Measurements from ENCODE around the gene PIK3CB. TPM values are rescaled to one million over a fixed set of nuclear protein-coding genes. Genes with fewer than 3 reads are reported as not detected.
A peak's percentile ranks its signal among the peaks of the same experiment; 100 is the strongest.

PIK3CB gene
- polyA plus RNA-seq, 6 donors from 2014 or later: 3.0 to 15.2 (median 10.9) TPM

DNA sequence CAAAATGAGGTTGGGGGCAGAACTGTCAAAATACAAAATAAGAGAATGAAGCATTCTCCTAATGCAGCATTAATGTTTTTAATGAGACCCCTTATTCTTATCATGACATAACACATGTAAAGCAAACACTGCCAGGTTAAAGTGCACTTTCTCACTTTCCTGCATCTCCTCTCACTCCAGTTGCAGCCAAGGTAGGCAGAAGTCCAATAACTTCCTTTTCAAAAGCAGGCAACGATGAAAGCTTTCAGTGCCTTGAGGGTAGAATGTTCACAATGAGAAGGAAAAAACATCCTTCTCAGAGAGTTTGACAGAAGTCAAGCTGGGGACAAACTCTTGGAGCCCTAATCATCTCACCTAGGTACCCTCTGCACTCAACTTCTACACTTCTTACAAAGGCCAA, 166.6 kb downstream of the PIK3CB start:
- no peak for DNase-seq
- H3K27me3 Mint-ChIP-seq: no peaks in the 10 kb centered on the region
- ATAC-seq (ENCODE audit: low read depth in 2 of 2): no peak
- no peak overlapping the region for H3K4me3 Mint-ChIP-seq
- peaks cover 0 to 1% (median 0%) of the 10 kb centered on the region in 7 donors for H3K9me3 Mint-ChIP-seq
- peaks cover 29 to 37% of the 10 kb centered on the region in 2 donors for H3K36me3 Mint-ChIP-seq
- no peaks in the 10 kb centered on the region for H3K4me1 Mint-ChIP-seq
- no peak overlapping the region for H3K27ac Mint-ChIP-seq

DNA sequence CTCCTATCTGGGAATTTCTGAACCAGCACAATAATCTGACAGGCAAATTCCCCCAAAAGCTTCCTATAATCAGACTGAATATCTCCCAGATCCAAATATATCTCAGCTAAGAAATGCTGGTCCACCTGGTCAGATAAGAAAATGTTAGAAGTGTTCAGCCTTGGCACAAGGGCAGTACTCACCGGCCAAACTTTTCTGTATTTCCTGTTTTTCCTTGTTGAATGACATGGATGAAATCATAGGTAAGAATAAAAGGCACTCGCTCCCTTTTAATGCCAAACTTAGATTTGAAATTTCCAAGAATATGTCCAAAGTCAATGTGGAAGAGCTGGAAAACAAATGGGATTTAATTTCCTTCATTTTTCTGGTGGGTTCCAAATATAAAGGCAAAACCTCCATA, 177.2 kb downstream of the PIK3CB start:
- H3K36me3 Mint-ChIP-seq: peaks cover 27 to 45% of the 10 kb centered on the region in 2 donors
- ATAC-seq (ENCODE audit: low read depth in 2 of 2) (no peak), DNase-seq (no peak)
- no peaks in the 10 kb centered on the region for H3K4me1 Mint-ChIP-seq
- H3K9me3 Mint-ChIP-seq: no peaks in the 10 kb centered on the region
- H3K27ac Mint-ChIP-seq: peak overlapping the region in 1 of 6 donors; percentile 2
- H3K4me3 Mint-ChIP-seq: no peak overlapping the region
- no peaks in the 10 kb centered on the region for H3K27me3 Mint-ChIP-seq

DNA sequence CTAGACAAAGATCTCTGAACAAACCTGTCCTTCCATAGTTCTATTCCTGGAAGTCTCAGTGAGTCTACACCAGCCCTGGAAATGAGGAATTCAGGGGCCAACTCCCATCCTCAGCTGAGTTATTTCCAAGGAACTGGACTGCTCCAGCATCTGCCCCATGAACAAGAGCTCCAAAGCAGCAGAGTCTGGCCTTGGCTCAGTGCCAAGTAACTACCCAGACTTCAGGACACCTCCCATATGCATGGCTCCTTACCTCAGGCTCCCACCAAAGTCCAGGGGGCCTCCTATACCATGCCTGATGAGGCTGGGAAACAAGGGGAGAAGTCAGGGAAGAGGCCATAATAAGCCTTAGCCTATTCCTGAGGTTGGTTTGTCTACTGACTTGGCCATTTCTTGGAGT, 181.2 kb downstream of the PIK3CB start:
- Mint-ChIP-seq H3K27ac (peak overlapping the region in 1 of 6 donors; percentile 33), H3K27me3 (no peaks in the 10 kb centered on the region), H3K4me3 (no peak overlapping the region), H3K36me3 (peaks cover 36 to 43% of the 10 kb centered on the region in 2 donors), H3K4me1 (no peaks in the 10 kb centered on the region), H3K9me3 (peaks cover 0 to 8% (median 4%) of the 10 kb centered on the region in 7 donors)
- DNase-seq: no peak
- no peak for ATAC-seq (ENCODE audit: low read depth in 2 of 2)

DNA sequence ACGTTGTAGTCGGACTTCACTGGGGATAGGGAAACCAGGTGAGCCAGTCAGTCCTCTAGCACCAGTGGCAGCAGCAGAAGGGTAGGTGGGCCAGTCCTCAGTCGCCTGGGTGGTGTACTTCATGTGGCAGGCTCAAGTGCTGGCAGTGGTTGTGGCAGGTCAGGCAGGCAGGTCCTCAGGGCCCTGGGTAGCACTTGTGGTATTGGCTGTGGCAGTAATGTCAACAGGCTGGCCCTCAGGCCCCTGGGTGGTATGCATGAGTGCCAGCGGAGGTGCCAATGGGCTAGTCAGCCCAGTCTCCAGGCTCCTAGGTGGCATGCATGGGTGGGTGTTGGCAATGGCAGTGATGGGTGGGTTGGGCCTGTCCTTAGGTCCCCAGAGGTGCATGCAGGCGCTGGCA, 185.6 kb downstream of the PIK3CB start:
- no peak for DNase-seq
- H3K27me3 Mint-ChIP-seq: no peaks in the 10 kb centered on the region
- no peak overlapping the region for H3K4me3 Mint-ChIP-seq
- ATAC-seq (ENCODE audit: low read depth in 2 of 2): no peak
- no peaks in the 10 kb centered on the region for H3K4me1 Mint-ChIP-seq
- H3K27ac Mint-ChIP-seq: no peak overlapping the region
- H3K36me3 Mint-ChIP-seq: peaks cover 26 to 39% of the 10 kb centered on the region in 2 donors
- peaks cover 8 to 44% (median 30%) of the 10 kb centered on the region in 7 donors for H3K9me3 Mint-ChIP-seq

DNA sequence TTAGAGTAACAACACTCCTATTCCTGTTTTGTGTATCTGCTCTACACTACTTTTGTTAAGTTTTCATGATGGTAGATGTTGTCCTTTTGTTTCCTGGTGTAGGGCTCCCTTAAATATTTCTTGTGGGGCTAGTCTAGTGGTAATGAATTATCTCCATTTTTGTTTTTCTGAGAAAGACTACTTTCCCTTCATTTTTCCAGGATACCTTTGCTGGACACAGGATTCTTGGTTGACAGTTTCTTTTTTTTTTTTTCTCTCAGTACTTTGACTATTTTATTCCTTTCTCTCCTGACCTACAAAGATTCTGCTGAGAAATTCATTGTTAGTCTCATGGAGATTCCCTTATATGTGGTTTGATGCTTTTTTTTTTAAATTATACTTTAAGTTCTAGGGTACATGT, 188.2 kb downstream of the PIK3CB start:
- H3K27me3 Mint-ChIP-seq: no peaks in the 10 kb centered on the region
- H3K9me3 Mint-ChIP-seq: peaks cover 18 to 62% (median 43%) of the 10 kb centered on the region in 7 donors
- no peak overlapping the region for H3K4me3 Mint-ChIP-seq
- DNase-seq: no peak
- peaks cover 16 to 49% of the 10 kb centered on the region in 2 donors for H3K36me3 Mint-ChIP-seq
- peaks cover 0 to 4% (median 0%) of the 10 kb centered on the region in 3 donors for H3K4me1 Mint-ChIP-seq
- H3K27ac Mint-ChIP-seq: no peak overlapping the region
- no peak for ATAC-seq (ENCODE audit: low read depth in 2 of 2)

DNA sequence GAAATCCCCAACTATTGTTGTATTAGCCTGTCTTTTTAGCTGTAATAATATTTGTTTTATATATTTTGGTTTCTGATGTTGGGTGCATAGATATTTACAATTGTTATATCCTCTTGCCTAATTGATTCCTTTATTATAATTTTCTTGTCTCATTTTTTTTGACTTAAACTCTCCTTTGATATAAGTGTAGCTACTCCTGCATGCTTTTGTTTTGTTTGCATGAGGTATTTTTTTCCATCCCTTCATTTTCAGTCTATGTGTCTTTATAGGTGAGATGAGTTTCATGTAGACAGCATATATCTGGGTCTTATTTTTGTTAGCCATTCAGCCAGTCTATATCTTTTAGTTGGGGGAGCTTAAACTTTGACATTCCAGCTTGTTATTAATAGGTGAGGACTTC, 188.7 kb downstream of the PIK3CB start:
- ATAC-seq (ENCODE audit: low read depth in 2 of 2): no peak
- no peak for DNase-seq
- no peaks in the 10 kb centered on the region for H3K27me3 Mint-ChIP-seq
- H3K4me1 Mint-ChIP-seq: peaks cover 0 to 4% (median 0%) of the 10 kb centered on the region in 3 donors
- H3K36me3 Mint-ChIP-seq: peaks cover 16 to 49% of the 10 kb centered on the region in 2 donors
- no peak overlapping the region for H3K27ac Mint-ChIP-seq
- H3K9me3 Mint-ChIP-seq: peaks cover 18 to 62% (median 43%) of the 10 kb centered on the region in 7 donors
- no peak overlapping the region for H3K4me3 Mint-ChIP-seq

DNA sequence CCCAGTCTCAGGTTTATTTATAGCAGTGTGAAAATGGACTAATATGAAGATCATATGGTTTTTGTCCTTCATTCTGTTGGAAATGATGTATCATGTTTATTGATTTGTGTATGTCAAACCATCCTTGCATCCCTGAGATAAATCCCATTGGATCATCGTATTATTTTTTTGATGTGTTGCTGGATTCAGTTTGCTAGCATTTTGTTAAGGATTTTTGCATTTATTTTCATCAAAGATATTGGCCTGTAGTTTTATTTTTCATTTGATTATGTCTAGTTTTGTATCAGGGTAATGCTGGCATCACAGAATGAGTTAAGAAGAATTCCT, 191.8 kb downstream of the PIK3CB start:
- Mint-ChIP-seq H3K4me3 (no peak overlapping the region), H3K27me3 (no peaks in the 10 kb centered on the region), H3K9me3 (peaks cover 15 to 61% (median 43%) of the 10 kb centered on the region in 7 donors), H3K27ac (peak overlapping the region in 1 of 6 donors; percentile 49), H3K4me1 (peaks cover 0 to 4% (median 0%) of the 10 kb centered on the region in 3 donors), H3K36me3 (peaks cover 6 to 33% of the 10 kb centered on the region in 2 donors)
- DNase-seq (no peak), ATAC-seq (ENCODE audit: low read depth in 2 of 2) (no peak)

DNA sequence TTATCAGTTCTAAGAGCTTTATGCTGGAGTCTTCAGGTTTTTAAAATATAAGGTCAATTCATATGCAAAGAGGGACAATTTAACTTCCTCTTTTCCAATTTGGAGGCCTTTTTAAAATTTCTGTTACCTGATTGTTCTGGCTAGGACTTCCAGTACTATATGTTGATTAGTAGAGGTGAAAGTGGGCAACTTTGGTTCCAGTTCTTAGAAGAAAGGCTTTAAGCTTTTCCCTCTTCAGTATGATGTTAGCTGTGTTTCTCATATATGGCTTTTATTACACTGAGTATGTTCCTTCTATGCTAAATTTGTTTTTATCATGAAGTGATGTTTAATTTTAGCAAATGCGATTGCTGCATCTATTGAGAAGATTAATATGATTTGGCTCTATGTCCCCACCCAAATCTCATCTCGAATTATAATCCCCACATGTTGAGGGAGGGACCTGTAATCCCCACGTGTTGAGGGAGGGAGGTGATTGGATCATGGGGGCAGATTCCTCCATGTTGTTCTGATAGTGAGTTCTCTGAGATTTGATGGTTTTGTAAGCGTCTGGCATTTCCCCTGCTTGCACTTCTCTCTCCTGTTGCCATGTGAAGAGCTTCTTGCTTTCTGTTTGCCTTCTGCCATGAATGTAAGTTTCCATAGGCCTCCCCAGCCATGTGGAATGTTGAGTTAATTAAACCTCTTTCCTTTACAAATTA, 192.4 kb downstream of the PIK3CB start:
- Mint-ChIP-seq H3K4me1 (peaks cover 0 to 4% (median 0%) of the 10 kb centered on the region in 3 donors), H3K4me3 (no peak overlapping the region), H3K36me3 (peaks cover 6 to 33% of the 10 kb centered on the region in 2 donors), H3K27me3 (no peaks in the 10 kb centered on the region), H3K9me3 (peaks cover 15 to 58% (median 39%) of the 10 kb centered on the region in 7 donors), H3K27ac (peak overlapping the region in 1 of 6 donors; percentile 49)
- no peak for ATAC-seq (ENCODE audit: low read depth in 2 of 2)
- no peak for DNase-seq

DNA sequence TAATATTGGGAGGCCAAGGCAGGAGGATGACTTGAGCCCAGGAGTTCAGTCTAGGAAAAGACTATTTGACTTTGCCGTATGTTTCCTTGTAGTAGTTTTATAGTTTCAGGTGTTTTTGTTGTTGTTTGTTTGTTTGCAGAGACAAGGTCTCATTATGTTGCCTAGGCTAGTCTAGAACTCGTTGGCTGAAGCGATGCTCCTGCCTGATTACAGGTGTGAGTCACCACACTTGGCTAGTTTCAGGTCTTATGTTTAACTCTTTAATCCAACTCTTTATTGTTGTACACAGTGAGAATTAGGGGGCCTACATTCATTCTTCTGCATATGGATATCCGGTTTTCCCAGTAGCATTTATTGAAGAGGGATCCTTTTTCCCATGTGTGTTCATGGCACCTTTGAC, 194.2 kb downstream of the PIK3CB start:
- DNase-seq (no peak), ATAC-seq (ENCODE audit: low read depth in 2 of 2) (no peak)
- Mint-ChIP-seq H3K36me3 (peaks cover 11 to 22% of the 10 kb centered on the region in 2 donors), H3K4me3 (no peak overlapping the region), H3K27ac (peak overlapping the region in 1 of 6 donors; percentile 15), H3K4me1 (peaks cover 0 to 4% (median 0%) of the 10 kb centered on the region in 3 donors), H3K27me3 (no peaks in the 10 kb centered on the region), H3K9me3 (peaks cover 10 to 43% (median 27%) of the 10 kb centered on the region in 7 donors)

DNA sequence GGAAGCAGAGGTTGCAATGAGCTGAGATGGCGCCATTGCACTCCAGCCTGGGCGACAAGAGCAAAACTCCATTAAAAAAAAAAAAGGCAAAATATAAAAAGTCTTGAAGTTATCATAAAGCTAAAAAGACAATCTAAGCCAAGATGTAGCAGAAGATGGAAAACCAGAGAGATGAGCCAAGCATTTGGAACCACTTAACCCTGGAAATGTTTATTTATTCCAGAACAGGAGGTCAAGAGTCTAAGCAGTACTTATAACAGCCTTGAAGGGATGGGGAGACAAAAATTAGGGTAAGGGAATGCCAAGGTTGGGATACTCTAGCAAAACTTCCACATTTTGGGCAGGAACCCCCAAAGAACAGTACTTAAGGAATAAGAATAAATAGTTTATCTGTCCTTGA, 196.1 kb downstream of the PIK3CB start:
- peaks cover 6 to 24% (median 13%) of the 10 kb centered on the region in 7 donors for H3K9me3 Mint-ChIP-seq
- no peak for DNase-seq
- H3K36me3 Mint-ChIP-seq: peaks cover 10 to 11% of the 10 kb centered on the region in 2 donors
- no peaks in the 10 kb centered on the region for H3K27me3 Mint-ChIP-seq
- no peak overlapping the region for H3K4me3 Mint-ChIP-seq
- peaks cover 0 to 4% (median 0%) of the 10 kb centered on the region in 3 donors for H3K4me1 Mint-ChIP-seq
- H3K27ac Mint-ChIP-seq: peak overlapping the region in 1 of 6 donors; percentile 24
- no peak for ATAC-seq (ENCODE audit: low read depth in 2 of 2)

DNA sequence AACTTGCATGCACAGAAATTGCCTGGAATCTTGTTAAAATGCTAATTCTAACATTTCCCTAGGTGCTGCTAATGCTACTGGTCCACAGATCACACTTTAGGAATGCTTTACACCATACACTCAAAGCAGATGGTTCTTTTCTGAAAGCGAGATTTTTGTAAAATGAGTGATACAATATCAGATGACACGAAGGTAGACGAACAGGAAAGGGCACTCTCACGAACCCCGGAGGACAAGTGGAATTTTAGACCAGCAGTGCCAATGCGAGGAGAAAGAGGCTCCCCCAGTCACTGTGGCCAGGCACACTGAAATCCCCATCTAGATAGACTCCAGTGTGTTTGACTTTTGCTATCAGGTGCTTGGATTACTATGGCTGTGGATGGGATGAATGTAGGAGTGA, 205.2 kb downstream of the PIK3CB start:
- no peak for ATAC-seq (ENCODE audit: low read depth in 2 of 2)
- Mint-ChIP-seq H3K36me3 (peaks cover 6 to 8% of the 10 kb centered on the region in 2 donors), H3K27me3 (no peaks in the 10 kb centered on the region), H3K27ac (no peak overlapping the region), H3K4me3 (peak overlapping the region in 1 of 8 donors; percentile 5), H3K4me1 (no peaks in the 10 kb centered on the region), H3K9me3 (no peaks in the 10 kb centered on the region)
- no peak for DNase-seq

DNA sequence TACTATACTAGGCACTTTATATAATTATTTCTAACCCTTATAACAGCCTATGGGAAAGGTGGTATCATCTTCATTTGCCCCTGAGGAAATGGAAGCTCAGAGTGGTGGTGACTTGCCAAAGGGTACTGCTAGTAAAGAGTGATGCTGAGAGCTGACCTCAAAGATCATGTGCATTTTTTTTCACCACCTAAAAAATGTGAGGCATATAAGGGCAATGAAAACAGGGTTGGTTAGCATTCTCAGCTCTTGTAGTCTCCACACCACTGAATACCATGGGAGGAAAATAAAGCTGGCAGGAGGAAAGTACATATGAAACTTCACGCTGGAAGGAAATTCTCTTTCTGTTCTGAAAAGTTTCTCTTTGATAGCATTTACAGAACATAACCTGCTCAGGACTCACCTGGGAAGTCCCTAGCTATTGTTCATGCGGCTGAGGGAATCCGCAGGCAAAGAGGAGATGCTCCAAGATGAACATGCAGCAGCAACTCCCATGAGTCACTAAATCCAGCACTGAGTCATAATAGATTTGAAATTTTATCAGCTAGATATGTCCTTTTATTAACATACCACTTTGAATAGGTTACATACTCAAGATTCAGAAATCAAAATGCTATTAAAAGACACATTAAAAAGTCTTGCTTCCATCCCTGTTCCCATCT, 208.9 kb downstream of the PIK3CB start:
- H3K36me3 Mint-ChIP-seq: peaks cover 6 to 8% of the 10 kb centered on the region in 2 donors
- H3K4me1 Mint-ChIP-seq: no peaks in the 10 kb centered on the region
- H3K4me3 Mint-ChIP-seq: no peak overlapping the region
- H3K9me3 Mint-ChIP-seq: no peaks in the 10 kb centered on the region
- ATAC-seq (ENCODE audit: low read depth in 2 of 2) (no peak), DNase-seq (no peak)
- no peaks in the 10 kb centered on the region for H3K27me3 Mint-ChIP-seq
- H3K27ac Mint-ChIP-seq: no peak overlapping the region

DNA sequence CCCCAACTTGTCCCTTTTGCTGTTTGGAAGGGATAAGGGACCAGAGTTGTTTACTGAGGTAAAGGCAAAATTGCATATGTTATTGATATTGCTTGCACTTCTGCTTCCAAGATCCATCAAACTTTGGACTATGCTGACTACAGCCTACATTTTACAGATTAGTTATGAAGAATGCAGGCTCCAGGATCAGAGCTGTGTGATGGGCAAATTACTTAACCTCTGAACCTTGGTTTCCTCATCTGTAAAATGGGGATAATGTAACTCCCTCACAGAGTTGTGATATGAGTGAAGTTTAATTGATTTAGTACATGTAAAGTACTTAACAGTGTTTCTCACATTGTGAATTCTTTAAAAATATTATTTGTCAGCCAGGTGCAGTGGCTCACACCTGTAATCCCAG, 210.2 kb downstream of the PIK3CB start:
- ATAC-seq (ENCODE audit: low read depth in 2 of 2) (no peak), DNase-seq (no peak)
- peak overlapping the region in 1 of 6 donors; percentile 44 for H3K27ac Mint-ChIP-seq
- H3K36me3 Mint-ChIP-seq: peaks cover 2 to 6% of the 10 kb centered on the region in 2 donors
- H3K4me3 Mint-ChIP-seq: no peak overlapping the region
- H3K9me3 Mint-ChIP-seq: no peaks in the 10 kb centered on the region
- H3K27me3 Mint-ChIP-seq: no peaks in the 10 kb centered on the region
- no peaks in the 10 kb centered on the region for H3K4me1 Mint-ChIP-seq

DNA sequence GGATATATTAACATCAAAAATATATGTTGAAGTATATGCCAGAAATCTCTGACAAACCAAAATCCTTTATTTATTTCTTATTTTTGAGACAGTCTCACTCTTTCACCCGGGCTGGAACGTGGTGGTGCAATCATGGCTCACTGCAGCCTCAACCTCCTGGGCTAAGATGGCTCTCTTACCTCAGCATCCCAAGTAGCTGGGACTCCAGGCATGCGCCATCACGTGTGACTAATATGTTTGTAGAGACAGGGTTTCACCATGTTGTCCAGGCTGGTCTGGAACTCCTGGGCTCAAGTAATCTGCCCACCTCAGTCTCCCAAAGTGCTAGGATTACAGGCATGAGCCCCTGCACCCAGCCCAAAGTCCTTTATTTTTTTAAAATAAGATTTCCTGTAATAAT, 214.3 kb downstream of the PIK3CB start:
- Mint-ChIP-seq H3K9me3 (no peaks in the 10 kb centered on the region), H3K36me3 (no peaks in the 10 kb centered on the region), H3K27ac (no peak overlapping the region), H3K27me3 (no peaks in the 10 kb centered on the region), H3K4me3 (no peak overlapping the region), H3K4me1 (peaks cover 0 to 9% (median 0%) of the 10 kb centered on the region in 3 donors)
- DNase-seq (no peak), ATAC-seq (ENCODE audit: low read depth in 2 of 2) (no peak)
